ENCODE data around the gene CUL9.

The CUL9 gene

GRCh38 chr6:43200541-43200940 is 18.5 kb downstream of the CUL9 start:
- DNase-seq (ENCODE audit: low spot score): no peak

- no peak for DNase-seq (ENCODE audit: low spot score)
Measured at GRCh38 chr6:43202451-43202850, 20.5 kb downstream of the CUL9 start.

- no peak for DNase-seq (ENCODE audit: low spot score)
Measured at GRCh38 chr6:43203029-43203717, 21.2 kb downstream of the CUL9 start.

- no peak for DNase-seq (ENCODE audit: low spot score)
Measured at GRCh38 chr6:43203718-43204095, 21.7 kb downstream of the CUL9 start.

- no peak for DNase-seq (ENCODE audit: low spot score)
Measured at GRCh38 chr6:43204271-43205105, 22.5 kb downstream of the CUL9 start.

GRCh38 chr6:43205849-43206248 is 23.9 kb downstream of the CUL9 start:
- DNase-seq (ENCODE audit: low spot score): no peak

- no peak for DNase-seq (ENCODE audit: low spot score)
Measured at GRCh38 chr6:43207286-43207685, 25.3 kb downstream of the CUL9 start.

GRCh38 chr6:43211955-43212354 is 30.0 kb downstream of the CUL9 start:
- no peak for DNase-seq (ENCODE audit: low spot score)

- no peak for DNase-seq (ENCODE audit: low spot score)
Measured at GRCh38 chr6:43213431-43213830, 31.4 kb downstream of the CUL9 start.

- no peak for DNase-seq (ENCODE audit: low spot score)
Measured at GRCh38 chr6:43215066-43215465, 33.1 kb downstream of the CUL9 start.

GRCh38 chr6:43216200-43216599 is 34.2 kb downstream of the CUL9 start:
- no peak for DNase-seq (ENCODE audit: low spot score)

- no peak for DNase-seq (ENCODE audit: low spot score)
Measured at GRCh38 chr6:43217351-43217750, 35.4 kb downstream of the CUL9 start.

GRCh38 chr6:43219119-43219518 is 37.1 kb downstream of the CUL9 start:
- DNase-seq (ENCODE audit: low spot score): no peak

GRCh38 chr6:43219814-43220213 is 37.8 kb downstream of the CUL9 start:
- no peak for DNase-seq (ENCODE audit: low spot score)

GRCh38 chr6:43220439-43220951 is 38.5 kb downstream of the CUL9 start:
- DNase-seq (ENCODE audit: low spot score): no peak

GRCh38 chr6:43221046-43221972 is 39.3 kb downstream of the CUL9 start:
- no peak for DNase-seq (ENCODE audit: low spot score)

GRCh38 chr6:43222418-43223059 is 40.5 kb downstream of the CUL9 start:
- no peak for DNase-seq (ENCODE audit: low spot score)

- DNase-seq (ENCODE audit: low spot score): no peak
Measured at GRCh38 chr6:43223175-43223574, 41.2 kb downstream of the CUL9 start.

- no peak for DNase-seq (ENCODE audit: low spot score)
Measured at GRCh38 chr6:43226192-43226851, 44.3 kb downstream of the CUL9 start.

- peak; percentile 95 for DNase-seq (ENCODE audit: low spot score)
Measured at GRCh38 chr6:43228951-43229802, 47.2 kb downstream of the CUL9 start, which contains the start of gene DNPH1. Gene DNPH1 (minus strand): TSS chr6:43229481. CDS start chr6:43229456, 25 bp downstream.
